22Rv1 (cell line): Measurements from ENCODE around the gene MTX2.

Experiments used
- ZFX ChIP-seq: fragments of 450-650 bp; IDR thresholded peaks from 2 replicates; pipeline ENCODE4 v1.6.1; 2017; ENCODE audit warnings: antibody characterized with exemption, borderline replicate concordance
- TF ChIP-seq, protein P1 (sequence below): fragments of 450-650 bp; IDR thresholded peaks from 2 replicates; pipeline ENCODE4 v1.5.1; 2017; ENCODE audit warnings: mild to moderate bottlenecking

DNA sequence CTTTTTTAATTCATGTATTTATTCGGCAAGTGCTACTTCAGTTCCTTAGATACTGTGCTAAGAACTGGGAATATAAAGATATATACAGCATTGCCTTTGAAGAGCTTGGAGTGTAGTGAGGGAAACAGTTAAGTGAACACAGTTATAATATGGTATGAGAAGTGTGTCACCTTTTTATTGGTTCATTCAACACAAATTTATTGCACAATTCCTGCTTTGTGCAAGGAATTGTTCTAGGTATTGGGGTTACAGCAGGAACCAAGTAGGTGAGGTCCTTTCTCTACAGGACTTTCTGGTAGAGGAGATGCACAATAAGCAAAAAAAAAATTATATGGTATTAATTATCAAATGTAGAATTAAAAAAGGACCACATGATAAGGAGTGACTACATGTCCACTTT lies 65.5 kb downstream of the MTX2 start:
- TF ChIP-seq, protein P1, sequence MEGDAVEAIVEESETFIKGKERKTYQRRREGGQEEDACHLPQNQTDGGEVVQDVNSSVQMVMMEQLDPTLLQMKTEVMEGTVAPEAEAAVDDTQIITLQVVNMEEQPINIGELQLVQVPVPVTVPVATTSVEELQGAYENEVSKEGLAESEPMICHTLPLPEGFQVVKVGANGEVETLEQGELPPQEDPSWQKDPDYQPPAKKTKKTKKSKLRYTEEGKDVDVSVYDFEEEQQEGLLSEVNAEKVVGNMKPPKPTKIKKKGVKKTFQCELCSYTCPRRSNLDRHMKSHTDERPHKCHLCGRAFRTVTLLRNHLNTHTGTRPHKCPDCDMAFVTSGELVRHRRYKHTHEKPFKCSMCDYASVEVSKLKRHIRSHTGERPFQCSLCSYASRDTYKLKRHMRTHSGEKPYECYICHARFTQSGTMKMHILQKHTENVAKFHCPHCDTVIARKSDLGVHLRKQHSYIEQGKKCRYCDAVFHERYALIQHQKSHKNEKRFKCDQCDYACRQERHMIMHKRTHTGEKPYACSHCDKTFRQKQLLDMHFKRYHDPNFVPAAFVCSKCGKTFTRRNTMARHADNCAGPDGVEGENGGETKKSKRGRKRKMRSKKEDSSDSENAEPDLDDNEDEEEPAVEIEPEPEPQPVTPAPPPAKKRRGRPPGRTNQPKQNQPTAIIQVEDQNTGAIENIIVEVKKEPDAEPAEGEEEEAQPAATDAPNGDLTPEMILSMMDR, result no peak
- no peak for TF ChIP-seq ZFX
